GM13976 (cell line): Measurements from ENCODE around the gene PPM1H.

Source experiments
- DNase-seq: peaks from one replicate; pipeline ENCODE4 v3.0.0; 2012; ENCODE audit warnings: low spot score
- in situ Hi-C: fragments of 300-500 bp; cut with MboI; formaldehyde crosslinking; loops from one replicate; pipeline ENCODE4 v1.12.0; 2022; ENCODE audit warnings: low sequenced_read_pairs, mixed read lengths, inconsistent platforms; ENCODE audit not compliant: unreplicated experiment
- TF ChIP-seq, protein P1 (sequence below): IDR thresholded peaks from 2 replicates; pipeline ENCODE4 v1.5.1; 2012; ENCODE audit warnings: borderline replicate concordance, mild to moderate bottlenecking; ENCODE audit not compliant: insufficient read depth; ENCODE audit errors: extremely low read depth, missing control alignments, control extremely low read depth

PPM1H gene

DNA sequence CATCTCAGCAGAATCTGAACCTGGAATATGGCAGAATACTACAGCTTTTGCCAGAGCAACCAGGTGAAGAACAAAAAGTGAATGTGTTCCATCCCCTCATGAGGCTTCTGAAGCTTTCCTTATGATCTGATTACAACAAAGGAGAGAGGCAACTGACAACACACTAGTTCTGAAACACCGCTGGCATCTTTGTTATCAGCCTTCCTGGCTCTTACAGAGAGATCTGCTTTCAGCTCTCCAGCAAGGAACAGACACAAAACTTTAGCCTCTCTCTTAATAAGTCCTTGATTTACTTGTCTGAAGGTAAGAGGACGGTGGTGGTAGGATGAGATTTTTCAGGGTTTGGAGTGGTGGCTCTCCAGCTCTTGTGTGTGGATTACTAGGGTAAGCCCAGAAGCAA, 227.0 kb downstream of the PPM1H start:
- no peak for DNase-seq
- TF ChIP-seq, protein P1, sequence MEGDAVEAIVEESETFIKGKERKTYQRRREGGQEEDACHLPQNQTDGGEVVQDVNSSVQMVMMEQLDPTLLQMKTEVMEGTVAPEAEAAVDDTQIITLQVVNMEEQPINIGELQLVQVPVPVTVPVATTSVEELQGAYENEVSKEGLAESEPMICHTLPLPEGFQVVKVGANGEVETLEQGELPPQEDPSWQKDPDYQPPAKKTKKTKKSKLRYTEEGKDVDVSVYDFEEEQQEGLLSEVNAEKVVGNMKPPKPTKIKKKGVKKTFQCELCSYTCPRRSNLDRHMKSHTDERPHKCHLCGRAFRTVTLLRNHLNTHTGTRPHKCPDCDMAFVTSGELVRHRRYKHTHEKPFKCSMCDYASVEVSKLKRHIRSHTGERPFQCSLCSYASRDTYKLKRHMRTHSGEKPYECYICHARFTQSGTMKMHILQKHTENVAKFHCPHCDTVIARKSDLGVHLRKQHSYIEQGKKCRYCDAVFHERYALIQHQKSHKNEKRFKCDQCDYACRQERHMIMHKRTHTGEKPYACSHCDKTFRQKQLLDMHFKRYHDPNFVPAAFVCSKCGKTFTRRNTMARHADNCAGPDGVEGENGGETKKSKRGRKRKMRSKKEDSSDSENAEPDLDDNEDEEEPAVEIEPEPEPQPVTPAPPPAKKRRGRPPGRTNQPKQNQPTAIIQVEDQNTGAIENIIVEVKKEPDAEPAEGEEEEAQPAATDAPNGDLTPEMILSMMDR = no peak
- in situ Hi-C loops = no loop called here

DNA sequence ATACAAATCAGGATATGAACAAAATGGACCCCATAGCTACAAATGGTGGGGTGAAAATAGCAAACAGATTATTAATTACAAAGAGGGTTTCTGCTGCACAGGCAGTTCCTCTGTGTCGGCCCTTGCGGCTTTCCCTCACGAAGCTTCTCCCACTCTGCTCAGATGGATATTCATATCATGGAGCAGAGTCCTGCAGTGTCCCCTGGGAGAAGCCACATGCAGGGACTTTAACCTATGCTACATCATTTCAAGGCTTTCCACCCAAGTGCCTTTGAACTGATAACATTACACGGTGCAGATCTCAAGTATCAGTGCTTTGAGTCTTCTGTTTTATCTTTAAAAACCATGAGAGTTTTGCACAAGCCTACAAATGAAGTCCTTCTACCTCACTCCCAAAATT, 229.1 kb downstream of the PPM1H start:
- in situ Hi-C loops = no loop called here
- TF ChIP-seq, protein P1 = no peak

DNA sequence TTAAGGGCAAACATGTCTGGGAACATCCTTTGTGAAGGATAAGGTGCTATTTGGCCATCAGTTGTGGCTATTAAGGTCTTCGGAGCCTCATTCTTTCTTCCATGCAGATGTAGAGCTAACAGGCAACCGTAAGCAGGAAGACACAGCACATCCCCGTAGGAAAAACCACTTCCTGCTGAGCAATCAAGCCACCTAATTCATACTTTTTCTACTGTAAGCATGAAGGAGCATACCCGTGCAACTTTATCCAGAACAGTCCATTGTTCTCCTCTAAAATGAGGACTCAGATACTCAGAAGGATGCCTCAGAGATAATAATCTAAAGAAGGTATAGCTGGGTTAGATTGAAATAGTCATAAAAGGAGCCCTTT, 232.0 kb downstream of the PPM1H start:
- TF ChIP-seq, protein P1 = no peak
- no peak for DNase-seq
- in situ Hi-C loops = no loop called here

More for the DNA sequence above, 229.1 kb downstream of the PPM1H start:
- DNase-seq = no peak

DNA sequence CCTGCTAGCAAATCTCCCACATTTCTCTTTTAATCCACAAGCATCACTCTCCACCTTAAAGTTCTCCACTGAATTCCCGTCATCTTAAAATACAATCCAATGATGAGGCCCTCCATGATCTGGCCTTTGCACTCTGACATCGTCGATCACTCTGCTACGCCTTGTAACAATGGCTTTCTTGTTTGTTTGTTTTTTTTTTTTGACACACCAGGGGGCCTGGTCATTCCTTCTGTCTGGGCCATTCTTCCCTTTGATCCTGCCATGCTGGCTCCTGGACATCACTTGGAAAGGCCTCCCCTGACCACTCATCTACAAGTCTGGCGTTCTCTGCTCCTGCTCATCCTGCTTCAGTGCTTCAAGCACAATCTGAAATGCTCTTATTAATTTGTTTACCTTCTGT, 233.5 kb downstream of the PPM1H start:
- DNase-seq = no peak
- in situ Hi-C loops = no loop called here
- TF ChIP-seq, protein P1 = no peak

DNA sequence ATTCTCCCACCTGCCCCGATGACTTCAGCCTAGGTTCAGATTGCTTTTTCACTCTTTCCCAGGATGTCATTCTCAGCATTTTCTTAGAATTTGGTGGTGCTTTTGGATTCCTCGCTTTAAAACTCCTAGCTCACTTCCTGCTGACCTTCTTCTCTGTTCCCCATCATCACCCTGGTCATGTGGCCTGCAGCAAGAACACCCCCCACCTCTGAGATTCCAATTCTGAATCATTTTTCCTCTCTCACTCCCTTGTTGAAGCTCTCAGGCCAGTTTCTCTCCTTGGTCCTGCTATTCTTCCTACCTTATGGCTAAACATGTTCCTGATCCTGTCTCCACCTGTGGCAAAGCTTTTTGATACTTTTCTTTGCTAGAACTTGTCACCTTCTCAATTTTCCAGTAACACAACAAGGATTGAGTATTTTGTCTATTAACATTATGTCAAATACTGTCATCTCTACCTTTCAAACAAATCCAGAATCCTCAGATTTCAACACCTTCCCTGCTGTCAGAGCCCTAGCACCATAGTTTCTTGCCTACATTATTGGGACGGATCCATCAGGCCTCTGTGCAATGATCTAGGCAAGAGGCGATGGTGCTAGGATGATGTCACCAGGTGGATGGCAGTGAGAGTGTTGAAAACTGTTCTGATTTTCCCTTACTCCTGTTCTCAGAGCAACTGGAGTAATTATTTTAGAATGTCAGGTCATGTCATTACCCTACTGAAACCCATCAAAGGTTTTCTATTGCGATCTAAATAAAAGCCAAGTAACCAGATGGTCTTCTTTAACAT, 234.7 kb downstream of the PPM1H start:
- DNase-seq = no peak
- in situ Hi-C loops = no loop called here
- TF ChIP-seq, protein P1 = no peak

DNA sequence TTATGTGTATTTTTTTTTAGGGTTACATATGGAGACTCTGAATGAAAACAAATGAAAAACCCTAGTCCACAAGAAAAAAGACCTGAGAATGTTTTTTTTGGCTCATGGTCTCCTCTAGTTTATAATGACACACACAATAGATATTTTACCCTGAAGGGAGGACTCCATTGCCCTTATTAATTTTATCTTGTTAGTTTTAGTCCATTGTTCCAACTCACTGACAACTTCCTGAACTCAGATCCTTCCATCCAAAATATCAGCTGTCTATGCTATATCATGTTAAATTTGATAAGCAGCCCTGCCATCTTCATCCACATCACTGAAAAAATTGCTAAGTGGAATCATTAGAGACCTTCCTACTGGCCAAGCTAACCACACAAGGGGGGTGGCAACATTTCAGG, 236.2 kb downstream of the PPM1H start:
- no peak for DNase-seq
- in situ Hi-C loops = no loop called here
- TF ChIP-seq, protein P1 = no peak
